H1 (cell line): ENCODE measurements around the gene PPA1.

Experiments used
- BRCA1 ChIP-seq: IDR thresholded peaks from 2 replicates; pipeline ENCODE4 v1.6.1; 2012; ENCODE audit warnings: low read depth, low read length, improper control_type of control experiment
- EP300 ChIP-seq, 2 experiments: IDR thresholded peaks; 1 replicate in 1 of 2; 2 replicates in 1 of 2; pipeline ENCODE4 v1.6.1; 2011 to 2012; ENCODE audit warnings: low read depth in 2 of 2, low read length in 2 of 2, mild to moderate bottlenecking in 2 of 2, borderline replicate concordance in 1 of 2, inconsistent platforms in 1 of 2, moderate library complexity in 1 of 2
- GABPA ChIP-seq: IDR thresholded peaks from 2 replicates; pipeline ENCODE4 v1.6.1; 2011; ENCODE audit warnings: mild to moderate bottlenecking, low read length, moderate library complexity, borderline replicate concordance; ENCODE audit not compliant: insufficient read depth
- RAD21 ChIP-seq, 2 experiments: IDR thresholded peaks in 1 of 2; conservative IDR thresholded peaks in 1 of 2; 2 replicates each; pipeline ENCODE4 v1.6.1; 2011; ENCODE audit warnings: low read depth in 2 of 2, low read length in 2 of 2, improper control_type of control experiment in 1 of 2, inconsistent platforms in 1 of 2, mild to moderate bottlenecking in 1 of 2, moderate library complexity in 1 of 2
- TF ChIP-seq, protein P1 (sequence below), 3 experiments: IDR thresholded peaks; 1 replicate in 2 of 3; 2 replicates in 1 of 3; pipeline versions ENCODE4 v1.5.1 to v1.6.1; 2011; ENCODE audit warnings: low read length in 3 of 3, mild to moderate bottlenecking in 3 of 3, inconsistent platforms in 2 of 3, low read depth in 1 of 3, moderate library complexity in 1 of 3; ENCODE audit not compliant: insufficient read depth in 1 of 3; ENCODE audit errors: control extremely low read depth in 1 of 3

DNA sequence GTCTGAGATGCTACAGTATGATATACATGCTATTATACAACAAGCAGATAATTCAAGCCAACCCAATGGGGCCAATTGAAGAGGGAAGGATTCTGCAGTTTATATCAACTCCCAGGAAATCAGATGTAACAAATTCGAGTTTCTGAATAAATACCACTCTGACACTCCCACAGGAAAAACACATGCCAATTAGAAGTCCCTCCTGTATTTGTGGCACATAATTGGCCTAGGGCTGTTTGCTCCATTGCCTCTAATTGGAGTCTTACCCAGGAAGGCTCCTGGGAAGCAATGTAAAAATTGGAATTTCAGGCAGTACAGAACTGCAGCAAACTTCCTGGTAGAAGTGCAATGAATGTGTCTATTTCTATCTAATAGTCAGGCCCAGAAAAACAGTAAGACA is 4.7 kb downstream of the PPA1 start:
- no peak for TF ChIP-seq BRCA1
- no peak for TF ChIP-seq GABPA
- TF ChIP-seq, protein P1, sequence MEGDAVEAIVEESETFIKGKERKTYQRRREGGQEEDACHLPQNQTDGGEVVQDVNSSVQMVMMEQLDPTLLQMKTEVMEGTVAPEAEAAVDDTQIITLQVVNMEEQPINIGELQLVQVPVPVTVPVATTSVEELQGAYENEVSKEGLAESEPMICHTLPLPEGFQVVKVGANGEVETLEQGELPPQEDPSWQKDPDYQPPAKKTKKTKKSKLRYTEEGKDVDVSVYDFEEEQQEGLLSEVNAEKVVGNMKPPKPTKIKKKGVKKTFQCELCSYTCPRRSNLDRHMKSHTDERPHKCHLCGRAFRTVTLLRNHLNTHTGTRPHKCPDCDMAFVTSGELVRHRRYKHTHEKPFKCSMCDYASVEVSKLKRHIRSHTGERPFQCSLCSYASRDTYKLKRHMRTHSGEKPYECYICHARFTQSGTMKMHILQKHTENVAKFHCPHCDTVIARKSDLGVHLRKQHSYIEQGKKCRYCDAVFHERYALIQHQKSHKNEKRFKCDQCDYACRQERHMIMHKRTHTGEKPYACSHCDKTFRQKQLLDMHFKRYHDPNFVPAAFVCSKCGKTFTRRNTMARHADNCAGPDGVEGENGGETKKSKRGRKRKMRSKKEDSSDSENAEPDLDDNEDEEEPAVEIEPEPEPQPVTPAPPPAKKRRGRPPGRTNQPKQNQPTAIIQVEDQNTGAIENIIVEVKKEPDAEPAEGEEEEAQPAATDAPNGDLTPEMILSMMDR (IDR thresholded peaks at IDR 0.05; ENCODE audit: control extremely low read depth in 1 of 3, insufficient read depth in 1 of 3, low read depth in 1 of 3, low read length in 3 of 3) = no peak
- TF ChIP-seq RAD21 (IDR thresholded peaks at IDR 0.05 in 1 of 2, conservative IDR thresholded peaks at IDR 0.05 in 1 of 2; ENCODE audit: low read depth in 2 of 2, low read length in 2 of 2) = no peak
- TF ChIP-seq EP300 (IDR thresholded peaks at IDR 0.05; ENCODE audit: borderline replicate concordance in 1 of 2, low read depth in 2 of 2, low read length in 2 of 2) = no peak
